Stimulated activated CD4-positive, alpha-beta T cell treated with anti-CD3 and anti-CD28 coated beads, TNF-alpha, amount 100 ng/mL, for 48 hours (primary cell): ENCODE results near the gene MDM4.

Experiments
- DNase-seq, 3 donors: peaks; one replicate each; pipeline ENCODE4 v3.0.0-alpha.2; 2020; ENCODE audit warnings: low read depth in 3 of 3

The MDM4 gene

GRCh38 chr1:204578867-204579664 is 62.9 kb downstream of the MDM4 start:
- DNase-seq = peak in 1 of 3 donors; percentile 19

DNA sequence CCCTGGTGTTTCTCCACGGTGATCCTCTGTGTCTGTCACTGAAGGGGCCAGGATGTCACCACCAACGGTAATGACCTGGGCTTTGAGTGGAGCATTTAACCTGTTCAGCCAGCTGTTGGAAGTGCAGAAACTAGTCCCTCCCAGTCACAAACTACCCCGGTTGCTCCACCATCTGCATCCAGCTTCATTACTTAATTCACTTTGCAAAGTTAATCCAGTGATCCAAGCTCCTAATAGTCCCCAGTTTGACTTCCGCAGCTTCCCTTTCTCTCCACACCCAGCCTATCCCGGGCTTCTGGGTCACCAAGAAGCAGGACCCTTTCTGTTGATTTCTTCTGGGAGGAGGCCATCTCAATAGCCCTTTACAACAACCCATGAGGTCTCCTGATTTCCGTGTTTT is 63.5 kb downstream of the MDM4 start:
- DNase-seq = no peak

DNA sequence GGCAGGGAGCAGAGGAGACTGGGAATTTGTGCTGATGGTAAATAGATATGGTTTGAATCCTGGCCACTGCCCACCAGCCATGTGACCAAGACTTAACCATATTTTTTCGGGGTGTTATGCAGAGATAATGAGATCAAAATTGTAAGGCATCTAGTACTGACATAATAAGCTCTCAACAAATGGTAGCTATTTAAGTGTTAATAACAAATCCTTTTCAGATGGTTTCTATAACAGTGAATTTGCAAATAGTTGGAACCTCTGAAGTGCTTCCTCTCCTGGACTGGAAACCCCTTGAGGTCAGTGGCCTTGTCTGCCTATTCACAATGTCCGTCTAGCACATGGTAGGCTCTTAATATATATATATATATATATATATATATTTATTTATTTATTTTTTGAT is 64.7 kb downstream of the MDM4 start:
- DNase-seq = no peak

DNA sequence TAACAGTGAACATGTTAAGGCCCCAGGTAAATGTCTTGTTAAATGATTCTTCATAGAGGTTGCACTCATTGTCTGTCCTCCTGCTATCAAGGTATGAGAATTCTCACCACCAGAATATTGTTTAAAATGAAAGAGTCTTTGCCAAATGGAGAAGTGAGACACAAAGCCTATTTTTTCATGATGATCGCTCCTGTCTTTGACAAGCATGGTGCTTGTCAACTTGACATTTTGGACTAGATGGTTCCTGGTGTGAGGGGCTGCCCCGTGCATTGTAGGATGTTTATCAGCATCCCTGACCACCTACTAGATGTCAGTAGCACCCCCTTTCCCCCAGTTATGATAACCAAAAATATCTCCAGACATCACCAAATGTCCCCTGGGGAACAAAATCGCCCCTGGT is 65.6 kb downstream of the MDM4 start:
- DNase-seq = no peak

- no peak for DNase-seq
These were observed 67.9 kb downstream of the MDM4 start for GRCh38 chr1:204583909-204584632.

DNA sequence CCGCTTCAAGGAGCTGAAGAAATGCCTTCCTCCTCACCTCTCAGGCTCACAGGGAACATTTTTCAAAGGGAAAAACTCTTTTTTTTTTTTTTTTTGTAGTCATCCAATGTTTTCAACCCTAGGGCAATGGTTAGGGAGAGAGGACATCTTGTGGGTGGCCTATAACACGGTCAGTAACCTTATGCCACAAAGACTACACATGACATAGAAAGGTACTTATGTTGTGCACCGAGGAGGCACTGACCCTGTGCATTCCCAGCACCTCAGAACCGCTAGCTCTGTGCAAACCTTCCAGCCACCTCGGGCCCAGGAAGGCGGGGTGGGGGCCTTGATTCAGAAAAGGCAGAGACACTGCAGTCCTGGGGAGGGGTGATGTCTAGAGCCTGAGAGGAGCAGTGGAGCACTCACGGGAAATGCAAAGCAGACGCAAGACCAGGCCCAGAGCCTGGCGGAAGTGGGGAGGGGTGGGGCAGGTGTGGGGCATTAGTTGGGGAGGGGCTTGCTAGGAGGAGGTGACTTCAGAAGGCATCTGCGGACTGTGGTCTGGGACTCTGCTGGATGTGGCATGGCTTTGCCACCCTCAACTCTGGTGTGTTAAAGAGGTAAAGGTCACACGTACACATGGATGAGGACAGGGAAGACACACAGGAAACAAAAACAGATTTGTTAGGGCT is 68.6 kb downstream of the MDM4 start:
- DNase-seq = no peak

DNA sequence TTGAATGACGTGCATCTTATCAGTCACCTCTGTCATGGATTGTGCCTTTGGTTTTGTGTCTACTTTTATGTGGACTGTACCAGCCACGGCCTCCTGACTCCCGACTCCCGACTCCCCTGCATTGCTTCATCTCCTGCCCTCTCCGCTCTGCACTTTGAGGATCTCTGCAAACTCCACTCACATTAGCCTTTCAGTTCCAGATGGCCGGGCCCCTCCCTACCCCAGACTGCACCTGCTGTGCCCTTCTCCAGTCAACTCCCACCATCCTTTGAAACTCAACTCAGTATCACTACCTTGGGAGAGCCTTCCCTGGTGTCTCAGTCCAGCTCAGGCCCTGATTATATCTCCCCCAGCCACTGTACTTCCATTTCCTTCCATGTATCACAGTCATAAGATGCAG is 71.4 kb downstream of the MDM4 start:
- no peak for DNase-seq

GRCh38 chr1:204588826-204589225 is 72.6 kb downstream of the MDM4 start:
- DNase-seq = no peak

DNA sequence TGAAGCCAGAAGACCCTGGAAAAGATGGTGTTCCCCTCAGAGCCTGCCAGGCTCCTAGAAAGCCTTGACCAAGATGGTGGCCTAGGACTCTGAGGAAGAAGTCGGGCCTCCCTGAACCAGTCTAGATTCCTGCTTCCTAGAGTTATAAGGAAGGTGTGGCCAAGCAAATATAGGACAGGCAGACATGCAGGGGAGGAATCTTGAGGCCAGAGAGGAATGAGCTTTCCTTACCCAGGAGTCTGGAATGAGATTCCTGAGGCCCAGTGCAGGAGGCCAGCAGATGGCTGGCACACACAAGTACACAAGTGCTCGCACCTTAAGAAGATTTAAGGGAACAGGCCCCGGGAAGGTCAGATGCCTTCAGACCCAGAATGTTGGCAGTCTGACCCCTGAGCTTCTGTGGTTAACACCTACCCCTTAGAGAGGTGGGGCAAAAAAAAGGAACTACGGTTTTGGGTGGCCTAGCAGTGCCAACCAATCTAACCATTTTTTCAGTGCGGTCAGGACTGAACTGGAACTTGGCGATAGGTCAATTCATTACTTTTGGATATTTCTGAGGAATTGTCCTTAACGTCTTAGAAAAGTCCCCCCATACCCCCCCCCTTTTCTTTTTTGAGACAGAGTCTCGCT is 73.3 kb downstream of the MDM4 start:
- DNase-seq = no peak

GRCh38 chr1:204591473-204592090 is 75.4 kb downstream of the MDM4 start:
- no peak for DNase-seq

- no peak for DNase-seq
These were observed 76.2 kb downstream of the MDM4 start for GRCh38 chr1:204592246-204592948.

DNA sequence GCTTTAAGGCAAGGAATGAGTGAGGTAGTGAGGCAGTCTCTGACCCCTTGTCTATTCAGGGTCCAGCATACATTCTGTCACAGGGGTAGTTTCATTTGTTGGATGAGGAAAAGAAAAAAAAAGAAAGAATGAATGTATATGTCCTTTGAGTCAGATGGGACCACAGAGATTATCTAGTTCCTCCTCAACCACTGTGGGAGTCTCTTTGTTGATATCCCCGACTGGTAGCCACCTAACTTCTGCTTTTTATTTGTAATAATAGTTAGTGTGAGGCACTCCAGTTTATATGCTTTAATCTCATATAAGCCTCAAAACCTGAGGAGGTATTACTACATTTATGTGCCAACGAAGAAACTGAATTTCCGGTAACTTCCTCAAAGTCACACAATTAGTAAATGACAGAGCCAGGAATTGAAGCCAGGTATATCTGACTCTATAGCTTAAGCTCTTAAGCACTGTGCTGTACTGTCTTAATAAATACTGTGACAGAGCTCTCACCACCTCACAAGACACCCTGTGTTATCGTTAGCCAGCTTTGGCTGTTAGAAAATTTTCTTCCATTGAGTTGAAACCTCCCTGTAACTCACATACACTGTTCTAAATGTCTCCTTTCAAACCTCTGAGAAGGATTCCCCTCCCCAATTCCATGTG is 82.2 kb downstream of the MDM4 start:
- DNase-seq = no peak

- DNase-seq = no peak
These were observed 82.9 kb downstream of the MDM4 start for GRCh38 chr1:204599098-204599497.

GRCh38 chr1:204599596-204599995 is 83.4 kb downstream of the MDM4 start:
- DNase-seq = no peak

- DNase-seq = no peak
These were observed 84.0 kb downstream of the MDM4 start for GRCh38 chr1:204600203-204600602.

- DNase-seq = no peak
These were observed 84.8 kb downstream of the MDM4 start for GRCh38 chr1:204600968-204601367.

- no peak for DNase-seq
These were observed 85.9 kb downstream of the MDM4 start for GRCh38 chr1:204602111-204602579.

GRCh38 chr1:204602871-204603542 is 86.8 kb downstream of the MDM4 start:
- no peak for DNase-seq

GRCh38 chr1:204605791-204606190 is 89.6 kb downstream of the MDM4 start:
- DNase-seq = no peak
